Measurements from ENCODE around the gene APC. TPM values are rescaled to one million over a fixed set of nuclear protein-coding genes. Genes with fewer than 3 reads are reported as not detected.

Gene APC
- total and polyA plus RNA-seq, 2 donors (not counting 3 experiments of a cell fraction or from before 2014, with no cell fraction given): 11.2 to 39.6 TPM

DNA sequence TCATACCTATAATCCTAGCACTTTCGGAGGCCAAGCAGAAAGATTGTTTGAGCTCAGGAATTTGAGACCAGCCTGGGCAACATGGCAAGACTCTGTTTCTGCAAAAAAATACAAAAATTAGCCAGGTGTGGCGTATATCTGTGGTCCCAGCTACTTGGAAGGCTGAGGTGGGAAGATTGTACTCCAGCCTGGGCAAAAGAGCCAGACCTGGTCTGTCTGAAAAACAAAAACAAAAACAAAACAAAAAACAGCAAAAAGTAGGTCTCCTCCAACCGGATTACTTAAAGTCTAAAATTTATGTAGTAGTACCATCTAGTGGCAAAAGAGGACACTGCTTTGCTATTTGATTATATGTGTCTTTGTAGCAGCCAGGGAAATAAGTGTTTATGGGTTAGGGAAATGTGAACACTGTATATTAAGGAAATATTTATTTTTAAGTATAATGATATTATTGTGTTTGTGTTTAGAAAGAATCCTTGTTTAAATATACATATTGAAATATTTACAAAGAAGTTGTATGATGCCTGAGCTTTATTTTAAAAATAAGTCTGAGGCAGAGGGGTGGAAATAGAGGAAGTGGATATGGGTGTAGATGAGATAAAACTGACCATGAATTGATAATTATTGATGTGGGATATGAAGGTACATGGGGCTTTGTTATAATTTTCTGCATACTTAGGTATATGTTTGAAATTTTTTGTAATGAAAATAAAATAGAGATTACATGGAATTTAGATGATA, 20.0 kb downstream of the APC start:
- no TSS peak for BruUV-seq (replicated peaks)
- H2AFZ ChIP-seq (ENCODE audit: low read depth, low read length): no peak overlapping the region

More for the DNA sequence above, 20.0 kb downstream of the APC start:
- FAIRE-seq: peak; percentile 55
- TF ChIP-seq FOS (IDR thresholded peaks at IDR 0.05; ENCODE audit: borderline replicate concordance, insufficient read depth, low read length): no peak
- TF ChIP-seq, protein P1, sequence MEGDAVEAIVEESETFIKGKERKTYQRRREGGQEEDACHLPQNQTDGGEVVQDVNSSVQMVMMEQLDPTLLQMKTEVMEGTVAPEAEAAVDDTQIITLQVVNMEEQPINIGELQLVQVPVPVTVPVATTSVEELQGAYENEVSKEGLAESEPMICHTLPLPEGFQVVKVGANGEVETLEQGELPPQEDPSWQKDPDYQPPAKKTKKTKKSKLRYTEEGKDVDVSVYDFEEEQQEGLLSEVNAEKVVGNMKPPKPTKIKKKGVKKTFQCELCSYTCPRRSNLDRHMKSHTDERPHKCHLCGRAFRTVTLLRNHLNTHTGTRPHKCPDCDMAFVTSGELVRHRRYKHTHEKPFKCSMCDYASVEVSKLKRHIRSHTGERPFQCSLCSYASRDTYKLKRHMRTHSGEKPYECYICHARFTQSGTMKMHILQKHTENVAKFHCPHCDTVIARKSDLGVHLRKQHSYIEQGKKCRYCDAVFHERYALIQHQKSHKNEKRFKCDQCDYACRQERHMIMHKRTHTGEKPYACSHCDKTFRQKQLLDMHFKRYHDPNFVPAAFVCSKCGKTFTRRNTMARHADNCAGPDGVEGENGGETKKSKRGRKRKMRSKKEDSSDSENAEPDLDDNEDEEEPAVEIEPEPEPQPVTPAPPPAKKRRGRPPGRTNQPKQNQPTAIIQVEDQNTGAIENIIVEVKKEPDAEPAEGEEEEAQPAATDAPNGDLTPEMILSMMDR (IDR thresholded peaks at IDR 0.05; ENCODE audit: extremely low read depth in 1 of 2, insufficient read depth in 1 of 2, low read depth in 1 of 2, low read length in 2 of 2): peak; percentile 49 to 50
- Histone ChIP-seq H3K4me3 (replicated peaks in 1 of 3; ENCODE audit: insufficient read depth in 1 of 3, low read depth in 1 of 3, low read length in 3 of 3) (no peak overlapping the region), H3K27me3 (ENCODE audit: control insufficient read depth in 2 of 2, insufficient read depth in 2 of 2, low read length in 2 of 2) (no peaks in the 10 kb centered on the region), H3K36me3 (ENCODE audit: control insufficient read depth in 2 of 2, extremely low read depth in 1 of 2, insufficient read depth in 2 of 2, low read length in 2 of 2) (peaks cover 0 to 3% of the 10 kb centered on the region in 2 experiments), H3K27ac (ENCODE audit: insufficient read depth, low read depth, low read length) (no peak overlapping the region), H3K4me1 (ENCODE audit: control insufficient read depth, extremely low read depth, insufficient read depth, low read length) (peaks cover 3% of the 10 kb centered on the region), H3K4me2 (ENCODE audit: insufficient read depth, low read length) (no peak overlapping the region), H4K20me1 (replicated peaks; ENCODE audit: control insufficient read depth, extremely low read depth, insufficient read depth, low read length) (peaks cover 4% of the 10 kb centered on the region), H3K9me3 (replicated peaks; ENCODE audit: control insufficient read depth, insufficient read depth, low read length) (no peaks in the 10 kb centered on the region), H3K9me1 (replicated peaks; ENCODE audit: control insufficient read depth, extremely low read depth, insufficient read depth, low read length) (no peaks in the 10 kb centered on the region), H3K79me2 (ENCODE audit: control insufficient read depth, insufficient read depth, low read length) (peaks cover 8% of the 10 kb centered on the region), H3K9ac (replicated peaks; ENCODE audit: extremely low read depth, insufficient read depth, low read length) (no peak overlapping the region)
- CTCF ChIA-PET: interaction anchor here (0.6 to 6.9 kb wide), 40 partner anchors 9 to 582 kb away, joined by 3 to 188 read pairs (median 4); partner anchors contain the start of genes APC and EPB41L4A
- peak; percentile 78 for DNase-seq (ENCODE audit: low read depth, low spot score)
- POLR2A ChIA-PET: interaction anchor here (0.6 kb wide), 1 partner anchor 765 kb away, joined by 4 read pairs; no protein-coding TSS in a partner anchor
- dilution Hi-C loops (cut with MboI; ENCODE audit: extremely low pct_ligation_motif_present, low sequenced_read_pairs): no loop called here
- intact Hi-C loops (cut with micrococcal nuclease): loop anchor here (1.0 to 5.0 kb wide), 6 partner anchors 50 to 849 kb away; no protein-coding TSS in a partner anchor

Measured in endothelial cell of umbilical vein (primary cell).